Measurements from ENCODE around the gene PSMB1. TPM values are rescaled to one million over a fixed set of nuclear protein-coding genes. Genes with fewer than 3 reads are reported as not detected.

PSMB1 gene
- total RNA-seq (190 TPM), polyA plus RNA-seq (248 TPM)

DNA sequence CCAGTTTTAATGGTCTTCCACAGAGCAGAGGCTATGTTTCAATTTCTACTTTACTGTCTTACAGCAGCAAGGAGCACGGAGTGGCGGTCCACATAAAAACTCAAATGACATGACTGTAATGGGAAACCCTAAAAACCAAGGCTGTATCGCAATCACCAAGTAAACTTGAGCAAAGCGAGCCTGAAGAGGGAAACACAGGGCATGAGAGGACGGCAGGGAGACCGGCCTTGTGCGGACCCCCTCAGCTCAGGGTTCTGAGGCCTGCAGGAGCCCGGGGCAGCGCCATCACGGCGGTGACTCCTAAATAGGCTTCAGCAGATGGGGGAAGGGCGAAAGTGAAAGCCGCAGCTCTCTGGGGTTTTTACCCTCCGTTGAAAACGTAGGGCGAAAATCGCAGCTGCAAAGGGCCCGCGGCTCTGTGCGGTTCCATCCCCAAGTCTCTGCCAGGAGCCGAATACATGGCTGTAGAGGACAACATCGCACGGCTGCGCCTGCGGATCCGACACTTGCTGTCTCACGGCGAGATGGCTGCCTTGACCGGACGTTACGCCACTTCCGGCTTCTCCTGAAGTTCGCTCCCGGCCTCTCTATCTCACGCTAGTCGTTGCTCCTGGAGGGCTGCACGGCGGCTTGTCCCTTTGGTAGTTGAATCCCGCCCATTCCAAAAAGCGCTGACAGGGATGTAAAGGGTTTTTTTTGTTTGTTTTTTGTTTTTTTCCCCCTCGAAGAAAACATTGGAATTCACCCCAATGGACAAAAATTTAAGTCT, at the start of gene PSMB1:
PSMB1 (minus strand) TSS at position 543 of the 769 bp plus-strand sequence; CDS start at position 478, 65 bp downstream.
- peak within 1 kb of the TSS; percentile 84 for H3K4me3 ChIP-seq (ENCODE audit: low read depth, low read length)
- WGBS, result under 1% methylated on average over 41 of the region's 41 CpGs
- H3K36me3 ChIP-seq (ENCODE audit: insufficient read depth), result peaks cover 2% of the 10 kb centered on the region
- DNase-seq (ENCODE audit: extremely low spot score), result peak; percentile 91
- H3K27ac ChIP-seq (ENCODE audit: low read depth), result peak within 1 kb of the TSS; percentile 85
- peaks cover 1% of the 10 kb centered on the region for H3K4me1 ChIP-seq (ENCODE audit: insufficient read depth)

- H3K4me1 ChIP-seq (ENCODE audit: insufficient read depth), result no peaks in the 10 kb centered on the region
- no peaks in the 10 kb centered on the region for H3K36me3 ChIP-seq (ENCODE audit: insufficient read depth)
- DNase-seq (ENCODE audit: extremely low spot score), result no peak
- H3K27ac ChIP-seq (ENCODE audit: low read depth), result no peak overlapping the region
- no peak overlapping the region for H3K4me3 ChIP-seq (ENCODE audit: low read depth, low read length)
Observed at GRCh38 chr6:170597278-170597677, 44.2 kb upstream of the PSMB1 start.

- H3K4me3 ChIP-seq (ENCODE audit: low read depth, low read length), result no peak overlapping the region
- no peak for DNase-seq (ENCODE audit: extremely low spot score)
- H3K36me3 ChIP-seq (ENCODE audit: insufficient read depth), result no peaks in the 10 kb centered on the region
- no peaks in the 10 kb centered on the region for H3K4me1 ChIP-seq (ENCODE audit: insufficient read depth)
- no peak overlapping the region for H3K27ac ChIP-seq (ENCODE audit: low read depth)
Observed at GRCh38 chr6:170596426-170596825, 43.3 kb upstream of the PSMB1 start.

GRCh38 chr6:170590725-170591124, 37.6 kb upstream of the PSMB1 start:
- 82% methylated on average over 1 of the region's 1 CpG for WGBS

DNA sequence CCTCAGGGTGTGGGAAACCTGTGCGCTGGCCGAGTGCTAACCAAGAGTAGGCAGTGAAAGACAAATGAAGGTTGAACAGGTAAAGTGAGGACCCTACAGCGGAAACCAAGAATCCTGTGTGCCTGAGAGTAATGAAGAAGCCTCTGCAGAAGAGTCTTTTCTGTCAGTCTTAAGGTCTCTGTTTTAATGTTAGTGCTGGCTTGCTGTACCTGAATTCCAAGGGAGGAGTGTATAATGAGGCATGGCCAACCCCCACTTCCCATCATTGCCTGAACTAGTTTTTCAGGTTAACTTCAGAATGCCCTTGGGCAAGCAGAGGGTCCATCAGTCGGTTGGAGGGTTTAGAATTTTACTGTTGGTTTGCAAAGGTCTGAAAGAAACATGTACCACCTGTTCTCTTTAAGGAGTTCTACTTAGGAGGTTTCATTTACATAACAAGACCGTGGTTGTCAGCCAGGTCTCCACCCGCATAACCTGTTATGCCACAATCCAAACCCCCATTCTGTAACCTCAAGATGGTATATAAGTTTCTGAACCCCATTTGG, 31.9 kb upstream of the PSMB1 start:
- Histone ChIP-seq H3K4me1 (ENCODE audit: insufficient read depth) (no peaks in the 10 kb centered on the region), H3K27ac (ENCODE audit: low read depth) (peak overlapping the region; percentile 95), H3K36me3 (ENCODE audit: insufficient read depth) (peaks cover 2% of the 10 kb centered on the region), H3K4me3 (ENCODE audit: low read depth, low read length) (peak overlapping the region; percentile 90)
- 5% methylated on average over 6 of the region's 6 CpGs for WGBS
- peak; percentile 28 for DNase-seq (ENCODE audit: extremely low spot score)

More at GRCh38 chr6:170590725-170591124, 37.6 kb upstream of the PSMB1 start:
- DNase-seq (ENCODE audit: extremely low spot score), result no peak
- no peaks in the 10 kb centered on the region for H3K4me1 ChIP-seq (ENCODE audit: insufficient read depth)
- H3K36me3 ChIP-seq (ENCODE audit: insufficient read depth), result no peaks in the 10 kb centered on the region
- H3K4me3 ChIP-seq (ENCODE audit: low read depth, low read length), result no peak overlapping the region
- H3K27ac ChIP-seq (ENCODE audit: low read depth), result no peak overlapping the region

- peak; percentile 74 for DNase-seq (ENCODE audit: extremely low spot score)
- peaks cover 2% of the 10 kb centered on the region for H3K36me3 ChIP-seq (ENCODE audit: insufficient read depth)
- H3K4me1 ChIP-seq (ENCODE audit: insufficient read depth), result no peaks in the 10 kb centered on the region
- peak within 1 kb of the TSS; percentile 95 for H3K27ac ChIP-seq (ENCODE audit: low read depth)
- under 1% methylated on average over 81 of the region's 81 CpGs for WGBS
- peak within 1 kb of the TSS; percentile 90 for H3K4me3 ChIP-seq (ENCODE audit: low read depth, low read length)
Observed at GRCh38 chr6:170584181-170584953, 31.3 kb upstream of the PSMB1 start, which contains the start of gene PDCD2. Gene PDCD2, minus strand, starts transcription at chr6:170584637. Its CDS starts 56 bp downstream, at chr6:170584581.

DNA sequence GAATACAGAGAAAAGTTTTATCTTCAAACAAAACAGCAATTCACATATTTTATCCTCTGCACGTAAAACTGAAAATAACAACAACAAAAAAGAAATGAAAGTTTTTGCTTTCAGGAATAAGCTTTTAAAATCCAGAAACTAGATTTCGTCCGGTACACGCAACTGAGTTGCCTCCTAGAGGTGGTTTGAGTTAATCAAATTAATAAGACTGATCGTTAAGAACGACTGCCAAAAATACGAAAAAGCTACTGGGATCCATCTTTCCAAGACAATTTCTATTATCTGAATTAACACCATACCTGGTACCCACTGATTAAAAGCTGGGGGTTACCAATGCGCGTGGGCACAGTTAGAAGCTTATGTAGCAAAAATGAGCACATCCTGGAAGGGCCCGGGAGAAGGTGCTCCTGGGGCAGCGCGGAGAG, 30.7 kb upstream of the PSMB1 start:
- WGBS, result 1% methylated on average over 12 of the region's 12 CpGs
- Histone ChIP-seq H3K4me3 (ENCODE audit: low read depth, low read length) (peak overlapping the region; percentile 90), H3K27ac (ENCODE audit: low read depth) (peak overlapping the region; percentile 90), H3K36me3 (ENCODE audit: insufficient read depth) (peaks cover 3% of the 10 kb centered on the region), H3K4me1 (ENCODE audit: insufficient read depth) (no peaks in the 10 kb centered on the region)
- DNase-seq (ENCODE audit: extremely low spot score), result no peak

DNA sequence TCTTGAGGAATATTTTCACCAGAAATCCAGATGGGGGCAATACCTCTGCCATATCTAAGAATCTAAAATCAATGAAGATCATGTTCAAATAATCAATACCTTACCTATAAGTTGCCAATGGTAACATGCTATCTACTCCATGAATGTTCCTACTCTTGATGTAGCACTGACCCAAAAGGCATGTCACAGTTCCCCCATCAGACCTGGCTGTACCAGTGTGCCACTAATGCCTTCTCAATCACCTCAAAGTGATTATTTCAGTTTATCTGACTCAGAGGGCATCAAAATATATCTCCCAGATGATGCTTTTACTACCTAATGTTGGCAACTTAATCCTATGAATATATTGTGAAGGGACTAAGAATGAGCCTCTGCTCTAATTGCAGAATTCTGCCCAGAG, 25.8 kb upstream of the PSMB1 start:
- Histone ChIP-seq H3K4me1 (ENCODE audit: insufficient read depth) (no peaks in the 10 kb centered on the region), H3K4me3 (ENCODE audit: low read depth, low read length) (no peak overlapping the region), H3K36me3 (ENCODE audit: insufficient read depth) (peaks cover 6% of the 10 kb centered on the region), H3K27ac (ENCODE audit: low read depth) (no peak overlapping the region)
- no peak for DNase-seq (ENCODE audit: extremely low spot score)

GRCh38 chr6:170575250-170575649, 22.1 kb upstream of the PSMB1 start:
- 75% methylated on average over 1 of the region's 1 CpG for WGBS
- H3K4me1 ChIP-seq (ENCODE audit: insufficient read depth), result no peaks in the 10 kb centered on the region
- peaks cover 9% of the 10 kb centered on the region for H3K36me3 ChIP-seq (ENCODE audit: insufficient read depth)

GRCh38 chr6:170572704-170573466, 19.8 kb upstream of the PSMB1 start:
- Histone ChIP-seq H3K27ac (ENCODE audit: low read depth) (no peak overlapping the region), H3K4me1 (ENCODE audit: insufficient read depth) (no peaks in the 10 kb centered on the region), H3K36me3 (ENCODE audit: insufficient read depth) (peaks cover 5% of the 10 kb centered on the region), H3K4me3 (ENCODE audit: low read depth, low read length) (no peak overlapping the region)
- 78% methylated on average over 2 of the region's 2 CpGs for WGBS
- DNase-seq (ENCODE audit: extremely low spot score), result no peak

More at GRCh38 chr6:170575250-170575649, 22.1 kb upstream of the PSMB1 start:
- Histone ChIP-seq H3K27ac (ENCODE audit: low read depth) (no peak overlapping the region), H3K4me3 (ENCODE audit: low read depth, low read length) (no peak overlapping the region)
- DNase-seq (ENCODE audit: extremely low spot score), result no peak

GRCh38 chr6:170564936-170565530, 11.9 kb upstream of the PSMB1 start:
- H3K4me1 ChIP-seq (ENCODE audit: insufficient read depth), result no peaks in the 10 kb centered on the region
- DNase-seq (ENCODE audit: extremely low spot score), result no peak
- no peaks in the 10 kb centered on the region for H3K36me3 ChIP-seq (ENCODE audit: insufficient read depth)
- no peak overlapping the region for H3K4me3 ChIP-seq (ENCODE audit: low read depth, low read length)
- WGBS, result 96% methylated on average over 8 of the region's 8 CpGs
- H3K27ac ChIP-seq (ENCODE audit: low read depth), result no peak overlapping the region

GRCh38 chr6:170561555-170561954, 8.4 kb upstream of the PSMB1 start:
- H3K4me1 ChIP-seq (ENCODE audit: insufficient read depth), result no peaks in the 10 kb centered on the region
- DNase-seq (ENCODE audit: extremely low spot score), result no peak
- no peak overlapping the region for H3K4me3 ChIP-seq (ENCODE audit: low read depth, low read length)
- H3K36me3 ChIP-seq (ENCODE audit: insufficient read depth), result peaks cover 3% of the 10 kb centered on the region
- H3K27ac ChIP-seq (ENCODE audit: low read depth), result no peak overlapping the region
- WGBS, result 95% methylated on average over 4 of the region's 4 CpGs

- Histone ChIP-seq H3K27ac (ENCODE audit: low read depth) (no peak overlapping the region), H3K36me3 (ENCODE audit: insufficient read depth) (peaks cover 3% of the 10 kb centered on the region), H3K4me3 (ENCODE audit: low read depth, low read length) (peak overlapping the region; percentile 84), H3K4me1 (ENCODE audit: insufficient read depth) (peaks cover 1% of the 10 kb centered on the region)
- WGBS, result 61% methylated on average over 3 of the region's 3 CpGs
- no peak for DNase-seq (ENCODE audit: extremely low spot score)
Observed at GRCh38 chr6:170555305-170555704, 2.2 kb upstream of the PSMB1 start.

Data from urinary bladder (tissue), 4 donors.